ENCODE results near the gene RALGPS1.

RALGPS1 gene

DNA sequence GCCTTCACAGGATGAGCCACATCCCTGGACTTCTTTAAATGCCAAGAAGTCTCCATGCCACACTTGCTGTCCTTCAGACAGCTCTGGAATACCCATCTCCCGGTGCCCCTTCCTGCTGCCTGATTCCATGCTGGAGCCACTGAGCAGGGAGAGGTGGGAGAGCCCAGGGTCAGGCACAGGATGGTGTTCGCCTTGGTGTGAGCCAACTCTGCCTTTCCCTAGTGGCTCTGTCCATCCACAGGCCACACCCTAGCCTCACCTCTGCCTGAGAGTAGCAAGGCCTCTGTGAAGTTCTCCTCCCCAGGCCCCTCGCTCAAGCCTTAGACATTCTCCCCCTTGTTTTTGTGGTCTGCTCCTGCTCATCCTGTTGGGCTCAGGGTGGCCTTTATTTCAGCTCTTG lies 262.0 kb downstream of the RALGPS1 start:
- DNase-seq = no peak

- DNase-seq = no peak
Measured at GRCh38 chr9:127177231-127177630, 262.6 kb downstream of the RALGPS1 start.

DNA sequence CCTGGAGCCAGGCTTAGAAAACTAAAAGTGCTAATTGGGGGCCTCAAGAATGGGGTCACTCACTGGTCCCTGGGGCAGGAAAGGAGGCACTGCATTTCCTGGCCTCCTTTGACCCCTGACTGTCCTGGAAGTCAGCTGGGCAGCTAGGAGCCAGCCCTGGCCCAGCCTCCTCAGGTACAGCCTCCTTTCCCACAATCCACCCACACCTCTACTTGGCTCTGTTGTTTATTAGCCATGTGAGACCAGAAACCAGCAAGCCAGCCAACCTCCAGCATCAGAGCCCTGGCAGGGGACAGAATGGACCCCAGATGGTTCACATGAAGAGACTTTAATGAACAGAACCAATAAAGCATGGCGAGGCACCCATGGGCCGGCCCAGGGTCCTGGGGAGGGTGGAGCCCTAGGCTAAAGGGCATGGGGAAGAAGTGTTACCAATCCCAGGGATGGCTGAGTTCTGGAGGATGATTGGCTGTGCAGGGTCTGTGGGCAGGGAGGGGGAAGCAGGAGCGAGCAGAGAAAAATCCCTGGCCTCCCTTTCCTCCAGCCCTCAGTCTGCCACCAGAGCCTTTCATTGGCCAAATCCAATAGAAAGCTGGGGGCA lies 263.2 kb downstream of the RALGPS1 start:
- no peak for DNase-seq

DNA sequence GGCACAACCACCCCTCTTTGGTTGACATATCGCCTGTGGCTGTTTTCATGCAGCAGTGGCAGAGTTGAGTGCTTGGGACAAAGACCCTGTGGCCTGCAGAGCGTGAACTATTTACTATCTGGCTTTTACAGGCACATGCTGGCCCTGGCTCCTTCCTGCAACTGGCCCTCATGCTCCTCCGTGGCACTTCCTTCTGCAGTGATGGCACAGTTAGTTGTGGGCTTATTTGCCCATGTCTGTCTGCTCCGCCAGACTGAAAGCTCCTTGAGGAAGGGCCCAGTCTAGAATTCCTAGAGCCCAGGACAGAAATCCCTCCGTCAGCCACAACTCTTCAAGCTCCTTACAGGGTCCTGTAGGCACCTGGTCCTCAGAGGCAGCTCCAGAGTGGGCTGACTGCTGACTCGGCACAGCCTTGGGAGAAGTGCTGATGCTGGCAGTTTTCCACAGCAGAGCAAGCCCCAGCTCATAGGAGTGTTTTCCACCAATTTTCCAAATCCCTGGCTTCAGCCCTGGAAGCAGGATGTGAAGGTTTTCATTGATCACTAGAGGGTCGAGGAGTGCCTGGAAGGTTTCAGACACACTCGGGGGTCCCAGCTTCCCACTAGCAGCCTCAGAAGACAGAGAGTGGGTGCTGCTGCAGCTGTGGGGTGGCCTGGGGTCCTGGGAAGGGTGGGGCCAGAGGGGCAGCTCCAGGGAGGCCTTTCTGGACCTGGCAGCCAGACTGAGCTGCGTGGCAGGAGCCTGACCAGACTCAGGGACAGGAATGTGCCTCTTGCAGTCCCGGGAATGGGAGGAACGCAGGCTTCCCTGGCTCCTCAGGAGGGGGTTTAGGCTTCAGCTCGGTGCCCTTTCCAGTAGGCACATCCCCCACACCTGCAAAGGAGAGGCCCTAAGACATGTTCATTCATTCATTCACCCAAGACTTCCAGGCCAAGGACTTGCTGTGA lies 264.4 kb downstream of the RALGPS1 start:
- DNase-seq = no peak

DNA sequence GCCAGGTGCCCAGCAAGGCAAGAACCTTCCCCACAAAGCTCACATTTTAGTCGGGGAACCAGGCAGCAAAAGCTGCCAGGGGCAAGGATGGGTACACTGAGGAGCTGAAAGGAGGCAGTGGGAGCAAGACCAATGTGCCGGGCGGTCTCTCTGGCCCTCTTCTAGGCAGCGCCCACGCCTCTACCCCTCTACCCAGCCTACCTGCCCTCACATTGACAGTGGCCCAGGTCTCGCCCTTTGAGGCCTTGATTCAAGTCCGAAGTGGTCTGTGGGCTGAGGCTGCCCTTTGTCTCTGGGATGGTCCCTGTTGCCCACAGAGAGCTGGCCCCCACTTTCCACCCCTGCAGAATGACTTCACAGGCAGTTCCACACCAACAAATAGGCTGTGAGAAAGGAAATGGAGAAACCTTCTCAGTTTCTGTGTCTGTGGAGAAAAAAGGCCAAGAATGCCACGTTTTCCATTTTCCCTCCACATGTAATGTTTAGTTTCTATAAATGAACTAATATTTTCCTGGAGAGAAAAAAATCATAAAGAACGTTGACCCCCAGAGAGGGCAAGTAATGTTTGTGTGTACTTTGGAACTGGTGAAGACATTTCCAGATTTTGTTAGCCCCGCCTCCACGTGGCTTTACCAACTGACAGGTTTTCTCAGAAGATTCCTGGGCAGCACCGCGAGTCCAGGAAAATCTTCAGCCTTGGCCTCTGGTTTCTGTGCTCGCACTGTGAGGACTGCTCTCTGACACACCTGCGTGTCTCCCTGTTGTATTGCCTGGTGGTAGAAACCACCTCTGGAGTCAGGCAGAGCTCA lies 265.3 kb downstream of the RALGPS1 start:
- DNase-seq = no peak

GRCh38 chr9:127180457-127181314 lies 266.1 kb downstream of the RALGPS1 start:
- no peak for DNase-seq

GRCh38 chr9:127181315-127181580 lies 266.7 kb downstream of the RALGPS1 start:
- DNase-seq = no peak

DNA sequence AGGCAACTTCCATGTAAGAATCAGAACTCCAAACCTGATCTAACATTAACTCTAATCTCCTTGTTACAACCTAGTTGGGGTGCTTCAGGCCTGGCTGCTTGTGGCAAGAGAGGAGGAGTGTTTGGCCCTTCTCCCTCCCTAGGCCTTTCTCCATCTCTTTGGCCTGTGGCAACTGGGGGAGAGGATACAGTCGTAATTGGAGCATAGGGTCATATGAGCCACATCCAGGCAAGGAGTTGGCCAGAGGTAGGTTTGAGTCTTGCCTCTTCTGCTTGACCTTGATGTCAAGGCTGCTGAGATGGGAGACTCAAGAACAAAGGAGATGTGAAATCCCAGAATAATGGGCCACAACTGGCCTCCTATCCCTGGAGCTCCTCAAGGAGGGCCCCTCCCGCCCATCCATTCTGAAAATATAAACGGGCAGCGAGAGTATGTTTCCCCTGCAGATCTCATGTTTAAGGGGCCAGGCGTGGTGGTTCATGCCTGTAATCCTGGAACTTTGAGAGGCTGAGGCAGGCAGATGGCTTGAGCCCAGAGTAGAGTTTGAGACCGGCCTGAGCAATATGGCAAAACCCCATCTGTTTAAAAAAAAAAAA lies 267.1 kb downstream of the RALGPS1 start:
- no peak for DNase-seq

DNA sequence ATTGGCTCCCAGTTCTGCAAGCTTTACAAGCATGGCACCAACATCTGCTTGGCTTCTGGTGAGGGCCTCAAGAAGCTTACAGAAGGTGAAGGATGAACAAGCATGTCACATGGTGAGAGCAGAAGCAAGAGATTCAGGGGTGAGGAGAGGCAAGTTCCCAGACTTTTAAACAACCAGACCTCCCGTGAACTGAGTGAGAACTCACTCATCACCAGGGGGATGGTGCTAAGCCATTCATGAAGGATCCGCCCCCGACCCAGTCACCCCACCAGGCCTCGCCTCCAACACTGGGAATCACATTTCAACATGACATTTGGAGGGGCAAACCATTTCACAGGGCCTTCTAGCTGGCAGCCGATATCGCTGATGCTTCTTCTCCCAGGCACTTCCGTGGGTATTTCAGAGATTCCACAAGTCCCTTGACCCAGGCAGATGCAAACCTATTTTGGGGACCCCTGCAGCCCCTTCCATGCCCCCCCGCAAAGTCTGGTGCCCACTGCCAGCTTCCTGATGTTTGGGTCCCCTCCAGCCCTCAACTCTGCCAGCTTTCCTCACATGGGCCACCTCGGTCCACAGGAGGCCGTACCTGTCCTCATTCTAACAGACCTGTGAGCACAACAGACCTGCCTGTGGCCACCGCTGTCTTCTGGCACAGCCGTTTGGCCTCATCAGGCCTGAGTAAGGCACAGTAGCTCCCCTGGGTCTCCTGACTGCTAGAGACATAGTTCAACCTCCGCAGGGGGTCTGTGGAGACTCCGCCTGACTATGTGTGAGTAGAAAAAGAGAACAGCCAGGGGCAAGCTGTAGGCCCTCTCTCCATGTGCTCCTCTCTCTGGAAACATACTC lies 268.5 kb downstream of the RALGPS1 start:
- no peak for DNase-seq

DNA sequence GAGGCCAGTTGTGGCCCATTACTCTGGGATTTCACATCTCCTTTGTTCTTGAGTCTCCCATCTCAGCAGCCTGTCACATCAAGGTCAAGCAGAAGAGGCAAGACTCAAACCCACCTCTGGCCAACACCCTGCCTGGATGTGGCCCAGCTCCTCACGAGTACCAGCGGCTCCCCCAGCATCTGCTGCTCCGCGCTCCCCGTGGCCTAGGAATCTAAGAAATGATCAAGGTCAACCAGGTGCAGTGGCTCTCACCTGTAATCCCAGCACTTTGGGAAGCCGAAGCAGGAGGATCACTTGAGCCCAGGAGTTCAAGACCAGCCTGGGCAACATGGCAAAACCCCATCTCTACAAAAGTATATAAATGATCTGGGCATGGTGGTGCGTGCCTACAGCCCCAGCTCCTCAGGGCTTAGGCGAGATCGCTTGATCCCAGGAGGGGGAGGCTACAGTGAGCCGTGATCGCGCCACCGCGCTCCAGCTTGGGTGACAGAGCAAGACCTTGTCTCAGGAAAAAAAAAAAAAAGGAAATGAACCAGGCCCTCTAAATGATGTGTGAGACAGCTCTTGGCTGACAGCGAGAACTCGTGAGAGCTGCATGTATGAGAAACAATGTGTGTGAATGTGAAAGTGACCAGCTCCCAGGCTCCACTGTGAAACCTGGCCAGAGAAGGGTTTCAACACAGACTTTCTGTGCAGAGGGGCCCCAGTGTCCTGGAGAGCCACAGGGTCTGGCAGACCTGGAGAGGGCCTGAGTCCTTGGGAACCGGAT lies 269.4 kb downstream of the RALGPS1 start:
- no peak for DNase-seq

DNA sequence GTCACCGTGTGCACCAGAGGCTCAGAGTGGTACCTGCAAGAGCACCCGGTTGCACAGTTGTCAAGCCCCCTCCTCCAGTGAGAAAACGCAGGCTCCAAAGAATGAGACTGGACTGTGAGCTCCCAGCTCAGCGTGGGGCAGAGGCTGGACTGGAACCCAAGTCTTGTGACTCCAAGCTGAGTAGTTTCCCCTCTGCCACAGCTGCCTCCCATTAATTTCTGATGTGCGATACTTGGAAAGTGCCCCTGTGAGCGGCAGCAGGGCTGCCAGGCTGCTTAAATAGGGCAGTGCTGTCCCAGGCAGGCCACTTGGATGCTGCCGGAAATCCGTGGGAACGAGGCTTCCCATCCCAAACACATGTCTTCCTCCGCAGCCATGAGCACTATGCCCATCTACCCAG lies 270.1 kb downstream of the RALGPS1 start:
- no peak for DNase-seq

- no peak for DNase-seq
Measured at GRCh38 chr9:127185181-127185580, 270.6 kb downstream of the RALGPS1 start.

DNA sequence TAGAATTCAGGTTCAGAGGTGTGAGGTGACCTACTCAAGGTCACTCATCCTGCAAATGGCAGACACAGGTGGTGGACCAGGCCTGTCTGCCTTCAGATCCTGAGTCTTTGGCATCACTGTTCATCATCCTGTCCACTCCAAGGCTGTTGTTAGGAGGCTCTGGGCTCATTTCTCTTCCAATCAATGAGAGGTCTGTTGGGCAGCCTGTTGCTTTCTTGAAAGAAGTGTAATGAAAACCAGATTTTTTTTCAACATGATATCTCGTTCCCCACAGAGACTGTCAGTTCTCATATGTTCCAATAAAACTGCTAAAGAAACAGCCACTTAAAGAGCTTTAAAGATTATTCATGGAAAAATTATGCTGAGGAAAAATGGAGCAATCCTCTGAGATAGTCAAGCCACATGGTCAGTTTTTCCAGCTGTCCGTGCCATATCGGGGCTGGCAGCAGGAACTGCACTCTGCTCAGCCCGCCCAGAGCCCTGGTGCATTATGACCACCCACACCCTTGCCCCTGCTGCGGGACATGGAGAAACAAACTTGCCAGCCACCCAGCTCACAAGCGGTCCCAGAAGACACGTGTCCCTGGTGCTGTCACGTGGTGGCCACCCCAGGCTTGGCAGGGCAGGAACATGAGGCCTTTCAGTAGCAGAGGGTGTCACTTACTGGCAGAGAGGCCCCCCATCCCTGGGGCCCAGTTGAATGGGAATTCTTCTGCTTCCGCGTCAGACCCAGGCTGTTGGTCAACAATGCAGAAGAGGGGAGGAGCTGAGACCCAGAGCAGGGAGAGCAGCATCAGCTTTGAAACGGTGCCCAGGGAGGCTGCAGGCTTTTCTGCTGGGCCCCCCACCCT lies 271.6 kb downstream of the RALGPS1 start:
- no peak for DNase-seq

GRCh38 chr9:127186806-127187205 lies 272.2 kb downstream of the RALGPS1 start:
- no peak for DNase-seq

DNA sequence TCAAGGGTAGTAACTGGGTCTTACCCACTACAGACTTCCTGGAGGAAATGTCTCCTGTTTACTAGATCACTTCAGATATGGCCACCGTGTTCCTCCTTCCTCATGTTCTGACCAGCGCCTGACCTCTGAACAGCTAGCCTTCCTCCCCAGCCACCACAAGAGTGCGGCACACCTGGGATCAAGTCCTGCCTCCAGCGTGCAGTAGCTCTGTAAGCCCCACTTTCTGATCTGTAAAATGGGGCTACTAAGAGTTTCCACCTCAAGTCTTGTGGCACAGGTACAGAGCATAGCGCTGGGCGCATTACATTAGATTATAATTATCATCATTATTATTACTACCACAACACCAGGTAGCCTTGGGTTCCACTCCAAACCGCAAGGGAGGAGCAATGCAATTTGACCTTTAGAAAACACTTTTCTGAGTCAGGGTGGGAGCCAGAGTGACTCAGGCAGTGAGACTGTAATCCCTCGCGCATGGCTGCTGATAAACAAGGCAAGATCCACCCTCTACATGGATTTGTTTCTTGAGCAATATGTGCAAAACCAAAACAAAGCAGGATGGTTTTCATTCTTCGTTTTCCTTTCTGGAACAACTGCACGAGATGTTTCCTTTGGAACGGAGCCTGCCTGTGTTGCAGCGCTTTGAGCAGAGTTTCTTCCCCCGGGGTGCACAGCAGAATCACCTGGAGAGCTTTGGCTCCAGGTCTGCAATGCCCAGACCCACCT lies 272.8 kb downstream of the RALGPS1 start:
- DNase-seq = no peak

DNA sequence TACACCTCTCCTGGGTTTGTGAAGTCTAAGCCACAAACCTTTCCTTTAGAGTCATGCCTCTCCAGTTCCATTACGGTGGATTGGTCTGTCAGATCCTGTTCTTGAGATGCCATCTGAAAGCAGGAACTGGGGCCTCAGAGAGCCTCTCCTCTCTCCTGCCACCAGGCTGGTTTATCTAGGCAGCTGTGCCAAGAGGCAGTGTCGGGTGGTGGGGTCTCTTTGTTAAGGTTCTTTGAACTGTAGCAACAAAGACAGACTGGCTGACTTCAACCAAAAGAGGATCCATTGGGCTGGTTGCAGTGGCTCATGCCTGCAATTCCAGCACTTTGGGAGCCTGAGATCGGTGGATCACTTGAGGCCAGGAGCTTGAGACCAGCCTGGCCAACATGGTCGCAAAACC lies 273.8 kb downstream of the RALGPS1 start:
- DNase-seq = no peak

- no peak for DNase-seq
Measured at GRCh38 chr9:127189628-127190027, 275.0 kb downstream of the RALGPS1 start.

DNA sequence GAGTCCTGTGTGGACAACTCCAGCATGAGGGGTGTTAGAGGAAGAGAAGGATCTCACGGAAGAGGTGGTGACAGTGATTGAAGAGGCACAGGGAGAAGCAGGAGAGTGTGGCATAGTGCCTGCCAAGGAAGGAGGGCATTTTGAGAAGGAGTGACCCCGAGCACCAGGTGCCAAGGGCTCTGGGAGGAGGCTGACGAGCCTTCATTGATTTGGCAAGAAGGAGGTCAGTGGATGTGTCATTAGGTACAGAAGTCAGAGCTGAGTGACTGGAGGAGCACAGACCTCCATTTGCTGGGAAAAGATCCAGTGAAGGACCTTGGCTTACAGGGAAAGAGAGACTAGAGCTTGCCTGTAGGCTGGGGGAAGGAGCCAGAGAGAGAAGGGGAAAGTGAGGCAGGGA lies 278.2 kb downstream of the RALGPS1 start:
- DNase-seq = no peak

All from right kidney (tissue), 1 donor.